IMR-90 (cell line): ENCODE measurements around the gene SLC25A41. TPM values are rescaled to one million over a fixed set of nuclear protein-coding genes. Genes with fewer than 3 reads are reported as not detected.

Experiments used
- ATAC-seq: fragments of 200-7000 bp; cut with Tn5 transposase; 2 replicates; pipeline ENCODE4 v1.9.1; 2020; ENCODE audit warnings: low read depth, mild to moderate bottlenecking, moderate library complexity
- BruUV-seq: library from RNA; stranded (reverse); fragments of 400-500 nt; replicated peaks from 2 replicates; lab custom pipeline; 2021; lab: Mats Ljungman, UMichigan
- CTCF ChIA-PET: fragments of 300-600 bp; formaldehyde crosslinking; extraction: SDS; loops from one replicate; lab custom pipeline; 2021; ENCODE audit warnings: antibody characterized with exemption; lab: Yijun Ruan, JAX
- POLR2A ChIA-PET: fragments of 300-600 bp; sonication (Branson Sonifier 250); formaldehyde crosslinking; loops from one replicate; lab custom pipeline; 2022; ENCODE audit warnings: antibody characterized with exemption; ENCODE audit not compliant: unreplicated experiment; lab: Charles Lee
- DNase-seq: peaks from one replicate; pipeline ENCODE4 v3.0.0; 2013
- H2AFZ ChIP-seq: replicated peaks from 2 replicates; pipeline ENCODE3; 2013; ENCODE audit warnings: low read length, mild to moderate bottlenecking; ENCODE audit not compliant: poor library complexity
- H2AK5ac ChIP-seq: 2 replicates; pipeline ENCODE4 v1.6.1; 2013; ENCODE audit warnings: low read depth, low read length, inconsistent platforms
- H2AK9ac ChIP-seq: replicated peaks from 2 replicates; pipeline ENCODE3; 2013; ENCODE audit warnings: mild to moderate bottlenecking, low read depth, low read length, moderate library complexity; ENCODE audit not compliant: poor library complexity
- H2BK120ac ChIP-seq: 2 replicates; pipeline ENCODE4 v1.6.1; 2013; ENCODE audit warnings: low read depth, low read length, inconsistent platforms
- H2BK15ac ChIP-seq: 3 replicates; pipeline ENCODE4 v1.6.1; 2013; ENCODE audit warnings: low read depth, low read length, inconsistent platforms
- H2BK20ac ChIP-seq: 2 replicates; pipeline ENCODE4 v1.6.1; 2013; ENCODE audit warnings: low read depth, mild to moderate bottlenecking, inconsistent platforms, low read length, moderate library complexity
- H2BK5ac ChIP-seq: 2 replicates; pipeline ENCODE4 v1.6.1; 2013; ENCODE audit warnings: mild to moderate bottlenecking, low read depth, low read length, inconsistent platforms; ENCODE audit not compliant: poor library complexity, severe bottlenecking
- H3K14ac ChIP-seq: replicated peaks from 2 replicates; pipeline ENCODE4 v1.6.1; 2013; ENCODE audit warnings: low read depth, low read length, inconsistent platforms
- H3K18ac ChIP-seq: 2 replicates; pipeline ENCODE4 v1.6.1; 2013; ENCODE audit warnings: low read depth, low read length, control low read depth
- H3K23ac ChIP-seq: 2 replicates; pipeline ENCODE4 v1.6.1; 2013; ENCODE audit warnings: low read depth, low read length, inconsistent platforms
- H3K27ac ChIP-seq: 2 replicates; pipeline ENCODE4 v1.5.1; 2013; ENCODE audit warnings: mild to moderate bottlenecking, control low read depth, low read length; ENCODE audit not compliant: insufficient read depth
- H3K27me3 ChIP-seq: 2 replicates; pipeline ENCODE4 v1.6.1; 2013; ENCODE audit warnings: low read length; ENCODE audit not compliant: control insufficient read depth, insufficient read depth
- H3K36me3 ChIP-seq: 2 replicates; pipeline ENCODE4 v1.6.1; 2013; ENCODE audit warnings: low read length, mixed read lengths; ENCODE audit not compliant: control insufficient read depth, insufficient read depth
- H3K4ac ChIP-seq: 2 replicates; pipeline ENCODE4 v1.6.1; 2013; ENCODE audit warnings: low read depth, low read length, inconsistent platforms
- H3K4me1 ChIP-seq: 2 replicates; pipeline ENCODE4 v1.6.1; 2013; ENCODE audit warnings: low read length, mixed read lengths; ENCODE audit not compliant: control insufficient read depth, insufficient read depth
- H3K4me2 ChIP-seq: 2 replicates; pipeline ENCODE4 v1.6.1; 2013; ENCODE audit warnings: low read depth, mild to moderate bottlenecking, control low read depth, low read length, moderate library complexity
- H3K4me3 ChIP-seq: 2 replicates; pipeline ENCODE4 v1.5.1; 2013; ENCODE audit warnings: low read depth, mild to moderate bottlenecking, control low read depth, low read length, moderate library complexity; ENCODE audit not compliant: insufficient read depth
- H3K56ac ChIP-seq: 2 replicates; pipeline ENCODE4 v1.6.1; 2013; ENCODE audit warnings: low read length, inconsistent platforms; ENCODE audit not compliant: insufficient read depth; ENCODE audit errors: extremely low read depth
- H3K79me1 ChIP-seq, 2 experiments: 2 replicates each; pipeline ENCODE4 v1.6.1; 2013; ENCODE audit warnings: low read length in 2 of 2, inconsistent platforms in 1 of 2, low read depth in 1 of 2
- H3K9ac ChIP-seq: 2 replicates; pipeline ENCODE4 v1.6.1; 2013; ENCODE audit warnings: low read depth, low read length, control low read depth
- H3K9me1 ChIP-seq: 2 replicates; pipeline ENCODE4 v1.6.1; 2013; ENCODE audit warnings: low read length, inconsistent platforms; ENCODE audit not compliant: insufficient read depth
- H3K9me3 ChIP-seq: 2 replicates; pipeline ENCODE4 v1.6.1; 2013; ENCODE audit warnings: low read length; ENCODE audit not compliant: control insufficient read depth, insufficient read depth
- H4K20me1 ChIP-seq: 2 replicates; pipeline ENCODE4 v1.6.1; 2013; ENCODE audit warnings: low read length, inconsistent platforms; ENCODE audit not compliant: insufficient read depth
- H4K5ac ChIP-seq: 2 replicates; pipeline ENCODE4 v1.6.1; 2013; ENCODE audit warnings: mild to moderate bottlenecking, low read depth, low read length, control low read depth
- H4K8ac ChIP-seq, 2 experiments: 2 replicates each; pipeline ENCODE4 v1.6.1; 2013; ENCODE audit warnings: low read depth in 2 of 2, low read length in 2 of 2, control low read depth in 1 of 2, inconsistent platforms in 1 of 2
- H4K91ac ChIP-seq: 2 replicates; pipeline ENCODE4 v1.6.1; 2013; ENCODE audit warnings: low read depth, low read length, inconsistent platforms; ENCODE audit not compliant: insufficient read depth
- BHLHE40 ChIP-seq: fragments of 150-350 bp; IDR thresholded peaks from 2 replicates; pipeline ENCODE4 v1.6.1; 2016; ENCODE audit warnings: mild to moderate bottlenecking, low read depth, low read length
- CHD1 ChIP-seq: IDR thresholded peaks from 2 replicates; pipeline ENCODE4 v1.6.1; 2012; ENCODE audit warnings: low read depth, low read length, improper control_type of control experiment
- ELK1 ChIP-seq: fragments of 150-350 bp; IDR thresholded peaks from 2 replicates; pipeline ENCODE4 v1.6.1; 2016; ENCODE audit warnings: low read depth, mild to moderate bottlenecking, low read length, moderate library complexity, borderline replicate concordance
- FOS ChIP-seq: fragments of 150-350 bp; IDR thresholded peaks from 2 replicates; pipeline ENCODE4 v1.6.1; 2016; ENCODE audit warnings: low read depth, low read length
- MAFK ChIP-seq: IDR thresholded peaks from 2 replicates; pipeline ENCODE4 v1.6.1; 2012; ENCODE audit warnings: low read depth, low read length, improper control_type of control experiment
- MAZ ChIP-seq: IDR thresholded peaks from 2 replicates; pipeline ENCODE4 v1.6.1; 2012; ENCODE audit warnings: low read depth, mild to moderate bottlenecking, low read length, improper control_type of control experiment, moderate library complexity, borderline replicate concordance
- NFE2L2 ChIP-seq: fragments of 150-350 bp; IDR thresholded peaks from 2 replicates; pipeline ENCODE4 v1.6.1; 2016; ENCODE audit warnings: low read depth, mild to moderate bottlenecking, low read length
- POLR2A ChIP-seq: IDR thresholded peaks from 2 replicates; pipeline ENCODE4 v1.6.1; 2012; ENCODE audit warnings: mild to moderate bottlenecking, low read depth, low read length
- RAD21 ChIP-seq: IDR thresholded peaks from 2 replicates; pipeline ENCODE4 v1.6.1; 2012; ENCODE audit warnings: low read length, improper control_type of control experiment
- RCOR1 ChIP-seq: IDR thresholded peaks from 2 replicates; pipeline ENCODE4 v1.6.1; 2012; ENCODE audit warnings: mild to moderate bottlenecking, low read length, improper control_type of control experiment; ENCODE audit not compliant: insufficient replicate concordance
- RFX5 ChIP-seq: IDR thresholded peaks from 2 replicates; pipeline ENCODE4 v1.8.0; 2012; ENCODE audit warnings: low read depth, mild to moderate bottlenecking, low read length, moderate library complexity
- SMC3 ChIP-seq: fragments of 150-350 bp; IDR thresholded peaks from 2 replicates; pipeline ENCODE4 v1.6.1; 2016; ENCODE audit warnings: low read depth, mild to moderate bottlenecking, antibody characterized with exemption, low read length, moderate library complexity
- WGBS, 2 experiments: methylation state at CpG; one replicate each; pipeline versions ENCODE4 v1.1.5 to v1.1.7; 2013; ENCODE audit warnings: missing lambda C conversion rate in 2 of 2; ENCODE audit not compliant: insufficient read length in 1 of 2; ENCODE audit errors: extremely low coverage in 2 of 2; 5-methylcytosine and 5-hydroxymethylcytosine counted together
- dilution Hi-C: fragments of 300-500 bp; cut with HindIII; formaldehyde crosslinking; loops from one replicate; pipeline ENCODE4 v1.14.3; 2018; ENCODE audit warnings: low sequenced_read_pairs; ENCODE audit not compliant: unreplicated experiment
- in situ Hi-C: fragments of 300-500 bp; cut with MboI; formaldehyde crosslinking; loops from 3 replicates; pipeline ENCODE4 v1.14.3; 2019; ENCODE audit warnings: low sequenced_read_pairs, inconsistent platforms, mixed read lengths
- intact Hi-C: fragments of 100-400 bp; cut with micrococcal nuclease; formaldehyde crosslinking; loops from 2 replicates; pipeline ENCODE4 v1.10.0; 2022
- polyA plus RNA-seq, 3 experiments: library from polyadenylated mRNA; depleted of rRNA; stranded (reverse); fragments of >200 nt; gene quantifications; 2 replicates each; pipeline ENCODE4 v1.2.3, GENCODE V29; 2012; ENCODE audit warnings: low replicate concordance in 1 of 3
- total RNA-seq: library from RNA; depleted of rRNA; stranded (reverse); fragments of >200 nt; gene quantifications from 2 replicates; pipeline ENCODE4 v1.2.3, GENCODE V29; 2012
- TF ChIP-seq, protein P1 (sequence below): conservative IDR thresholded peaks from 2 replicates; pipeline ENCODE4 v1.5.1; 2012; ENCODE audit warnings: mild to moderate bottlenecking, low read depth, low read length, improper control_type of control experiment

Gene SLC25A41
- total and polyA plus RNA-seq, 2 of the 4 experiments (the other 2 are of a cell fraction) = not detected

- no peak overlapping the region for H3K56ac ChIP-seq
- H3K27ac ChIP-seq = no peak overlapping the region
- H4K8ac ChIP-seq = no peak overlapping the region
- H3K14ac ChIP-seq = no peak overlapping the region
- intact Hi-C loops (no loop called here), dilution Hi-C loops (no loop called here), in situ Hi-C loops (no loop called here)
- ATAC-seq (no peak), DNase-seq (no peak)
- H3K4ac ChIP-seq = no peak overlapping the region
- no peaks in the 10 kb centered on the region for H4K20me1 ChIP-seq
- ChIA-PET CTCF (no interaction called here), POLR2A (no interaction called here)
- TF ChIP-seq SMC3 = no peak
- TF ChIP-seq MAFK = no peak
- no peak for TF ChIP-seq CHD1
- TF ChIP-seq NFE2L2 = no peak
- TF ChIP-seq RAD21 = no peak
- no peak for TF ChIP-seq POLR2A
- TF ChIP-seq BHLHE40 = no peak
- TF ChIP-seq RFX5 = no peak
- TF ChIP-seq, protein P1, sequence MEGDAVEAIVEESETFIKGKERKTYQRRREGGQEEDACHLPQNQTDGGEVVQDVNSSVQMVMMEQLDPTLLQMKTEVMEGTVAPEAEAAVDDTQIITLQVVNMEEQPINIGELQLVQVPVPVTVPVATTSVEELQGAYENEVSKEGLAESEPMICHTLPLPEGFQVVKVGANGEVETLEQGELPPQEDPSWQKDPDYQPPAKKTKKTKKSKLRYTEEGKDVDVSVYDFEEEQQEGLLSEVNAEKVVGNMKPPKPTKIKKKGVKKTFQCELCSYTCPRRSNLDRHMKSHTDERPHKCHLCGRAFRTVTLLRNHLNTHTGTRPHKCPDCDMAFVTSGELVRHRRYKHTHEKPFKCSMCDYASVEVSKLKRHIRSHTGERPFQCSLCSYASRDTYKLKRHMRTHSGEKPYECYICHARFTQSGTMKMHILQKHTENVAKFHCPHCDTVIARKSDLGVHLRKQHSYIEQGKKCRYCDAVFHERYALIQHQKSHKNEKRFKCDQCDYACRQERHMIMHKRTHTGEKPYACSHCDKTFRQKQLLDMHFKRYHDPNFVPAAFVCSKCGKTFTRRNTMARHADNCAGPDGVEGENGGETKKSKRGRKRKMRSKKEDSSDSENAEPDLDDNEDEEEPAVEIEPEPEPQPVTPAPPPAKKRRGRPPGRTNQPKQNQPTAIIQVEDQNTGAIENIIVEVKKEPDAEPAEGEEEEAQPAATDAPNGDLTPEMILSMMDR = no peak
- TF ChIP-seq FOS = no peak
- no peak for TF ChIP-seq RCOR1
- no peak for TF ChIP-seq ELK1
- TF ChIP-seq MAZ = no peak
- no peaks in the 10 kb centered on the region; the same call in 1 of the 2 replicates for H3K9me1 ChIP-seq
- H2BK15ac ChIP-seq = no peak overlapping the region
- no peak overlapping the region for H4K91ac ChIP-seq
- no TSS peak for BruUV-seq
- no peaks in the 10 kb centered on the region for H3K27me3 ChIP-seq
- H3K4me1 ChIP-seq = no peaks in the 10 kb centered on the region
- H2BK5ac ChIP-seq = no peak overlapping the region
- no peak overlapping the region for H2BK120ac ChIP-seq
- H3K9me3 ChIP-seq = no peaks in the 10 kb centered on the region
- H4K5ac ChIP-seq = no peak overlapping the region
- H2AK9ac ChIP-seq = no peak overlapping the region
- no CpG with 5 or more reads among the region's 5 CpGs for WGBS, 2 experiments
- no peak overlapping the region for H3K18ac ChIP-seq
- H3K4me3 ChIP-seq = no peak overlapping the region
- H2BK20ac ChIP-seq = no peak overlapping the region
- H3K36me3 ChIP-seq = no peaks in the 10 kb centered on the region
- H3K4me2 ChIP-seq = no peak overlapping the region
- H2AFZ ChIP-seq = no peak overlapping the region
- no peak overlapping the region for H2AK5ac ChIP-seq
- H3K9ac ChIP-seq = no peak overlapping the region
- H3K79me1 ChIP-seq = no peaks in the 10 kb centered on the region
- H3K23ac ChIP-seq = no peak overlapping the region
Measured at GRCh38 chr19:6406401-6406800, 27.2 kb downstream of the SLC25A41 start.
